Kidney epithelial cell (primary cell): Measurements from ENCODE around the gene ADARB1. TPM values are rescaled to one million over a fixed set of nuclear protein-coding genes. Genes with fewer than 3 reads are reported as not detected.

Experiments used
- DNase-seq: peaks from one replicate; pipeline ENCODE4 v3.0.0-alpha.2; 2010; ENCODE audit warnings: low read depth
- H3K27me3 ChIP-seq: 2 replicates; pipeline ENCODE4 v1.6.0; 2011; ENCODE audit warnings: low read length; ENCODE audit not compliant: control insufficient read depth, insufficient read depth
- H3K36me3 ChIP-seq: 2 replicates; pipeline ENCODE4 v1.5.1; 2011; ENCODE audit warnings: low read length; ENCODE audit not compliant: control insufficient read depth, insufficient read depth
- H3K4me3 ChIP-seq: 2 replicates; pipeline ENCODE4 v1.5.1; 2011; ENCODE audit warnings: low read depth, mild to moderate bottlenecking, control low read depth, low read length
- CTCF ChIP-seq: IDR thresholded peaks from 2 replicates; pipeline ENCODE4 v1.5.1; 2011; ENCODE audit warnings: mild to moderate bottlenecking, moderate library complexity, low read length, control low read depth, inconsistent platforms; ENCODE audit not compliant: insufficient read depth, poor library complexity, severe bottlenecking
- total RNA-seq: library from RNA; depleted of rRNA; stranded (reverse); fragments of >200 nt; gene quantifications from 2 replicates; pipeline ENCODE4 v1.2.3, GENCODE V29; 2015

ADARB1 gene
- total RNA-seq, 1 donor from 2014 or later: 6.9 TPM

DNA sequence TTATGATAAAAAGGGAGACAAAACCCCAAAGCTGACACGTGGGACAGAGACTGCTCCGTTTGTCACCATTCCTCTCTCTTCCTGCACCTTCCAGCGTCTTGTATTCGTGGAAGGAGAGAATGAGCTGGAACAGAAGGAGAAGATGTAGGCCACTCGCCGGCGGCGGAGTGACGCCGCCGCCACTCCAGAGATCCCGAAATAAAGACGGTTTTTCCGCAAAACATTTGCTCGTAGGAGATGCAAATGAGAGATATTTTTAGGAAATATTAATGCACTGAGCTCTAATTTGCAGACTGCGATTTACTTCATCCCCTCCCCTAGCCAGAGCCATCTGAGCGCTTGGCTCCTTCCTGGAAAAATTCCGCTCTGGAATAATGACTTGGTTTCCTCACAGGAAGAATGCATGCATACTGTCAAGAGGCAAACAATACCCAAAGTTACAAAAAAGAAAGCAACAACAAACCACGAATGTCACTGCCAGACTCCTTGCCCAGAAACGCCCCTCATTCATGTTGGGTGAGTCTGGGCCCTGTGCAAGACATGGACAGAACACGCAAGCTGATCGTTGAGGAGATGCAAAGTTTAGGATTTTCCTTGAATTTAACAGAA is 18.0 kb upstream of the ADARB1 start:
- Histone ChIP-seq H3K27me3 (peaks cover 34% of the 10 kb centered on the region), H3K36me3 (no peaks in the 10 kb centered on the region), H3K4me3 (no peak overlapping the region)
- TF ChIP-seq CTCF: no peak
- DNase-seq: no peak

- no peaks in the 10 kb centered on the region for H3K36me3 ChIP-seq
- no peak overlapping the region for H3K4me3 ChIP-seq
- H3K27me3 ChIP-seq: peaks cover 31% of the 10 kb centered on the region
- DNase-seq: no peak
- TF ChIP-seq CTCF: no peak
These were observed 17.3 kb upstream of the ADARB1 start for GRCh38 chr21:45056917-45057560.

DNA sequence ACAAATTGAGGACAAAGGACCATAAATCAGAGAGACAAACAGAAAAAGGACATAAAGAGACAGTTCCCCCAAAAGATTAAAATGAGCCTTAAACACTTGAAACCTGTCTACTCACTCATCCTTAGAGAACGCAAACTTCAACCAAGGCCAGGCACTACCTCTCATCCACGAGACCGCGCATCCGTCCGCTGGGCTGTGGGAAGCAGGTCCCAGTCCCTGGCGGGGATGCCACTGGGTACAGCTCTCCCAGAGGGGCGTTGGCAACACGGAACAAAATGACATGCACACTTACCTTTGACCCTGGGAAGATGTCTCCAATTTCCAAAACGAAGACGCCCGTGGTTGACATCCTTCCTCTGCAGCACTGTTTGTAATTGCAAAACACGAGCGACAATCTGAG is 16.5 kb upstream of the ADARB1 start:
- peaks cover 29% of the 10 kb centered on the region for H3K27me3 ChIP-seq
- TF ChIP-seq CTCF: no peak
- H3K36me3 ChIP-seq: no peaks in the 10 kb centered on the region
- no peak for DNase-seq
- no peak overlapping the region for H3K4me3 ChIP-seq

- DNase-seq: no peak
- Histone ChIP-seq H3K27me3 (peaks cover 25% of the 10 kb centered on the region), H3K36me3 (no peaks in the 10 kb centered on the region), H3K4me3 (no peak overlapping the region)
- no peak for TF ChIP-seq CTCF
These were observed 15.3 kb upstream of the ADARB1 start for GRCh38 chr21:45059121-45059520.

DNA sequence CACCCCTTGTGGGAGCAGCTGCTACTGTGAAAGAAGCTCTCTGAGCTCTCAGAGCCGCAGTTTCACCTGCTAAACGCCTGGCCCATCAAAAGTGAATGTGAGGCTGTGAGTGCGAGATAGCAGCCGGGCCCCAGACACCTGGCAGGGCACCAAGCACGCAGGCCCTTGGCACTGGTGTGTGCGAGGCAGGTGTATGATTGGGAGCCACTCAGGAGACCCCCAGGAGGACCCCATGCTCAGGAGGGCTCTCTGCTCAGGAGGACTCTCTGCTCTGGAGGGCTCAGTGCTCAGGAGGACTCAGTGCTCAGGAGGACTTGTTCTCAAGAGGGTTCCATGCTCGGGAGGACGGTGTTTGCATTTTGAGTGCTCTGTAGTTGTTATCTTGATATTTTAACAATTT is 14.3 kb upstream of the ADARB1 start:
- Histone ChIP-seq H3K27me3 (peaks cover 19% of the 10 kb centered on the region), H3K36me3 (no peaks in the 10 kb centered on the region), H3K4me3 (no peak overlapping the region)
- DNase-seq: no peak
- no peak for TF ChIP-seq CTCF
